Uterus (tissue), 2 donors: Measurements from ENCODE around the gene SSTR4.

Experiments
- CTCF ChIP-seq, 4 experiments: fragments of 200-600 bp in 2 of 4; fragments of 450-650 bp in 2 of 4; sonication (generic) in 2 of 4; IDR thresholded peaks; one replicate each; pipeline ENCODE4 v1.5.1; 2016 to 2019; ENCODE audit warnings: antibody characterized with exemption in 4 of 4, mild to moderate bottlenecking in 2 of 4, moderate library complexity in 1 of 4
- POLR2A ChIP-seq, 2 donors: fragments of 450-650 bp; IDR thresholded peaks; one replicate each; pipeline ENCODE4 v1.6.1; 2016; ENCODE audit warnings: antibody characterized with exemption in 2 of 2, mild to moderate bottlenecking in 1 of 2, moderate library complexity in 1 of 2

- TF ChIP-seq CTCF (IDR thresholded peaks at IDR 0.05) = no peak
- TF ChIP-seq POLR2A (IDR thresholded peaks at IDR 0.05) = no peak
These were observed 14.7 kb upstream of the SSTR4 start for GRCh38 chr20:23020230-23021018.
